Mesodermal cell (in vitro differentiated cells): Measurements from ENCODE around the gene MPHOSPH6.
"Not testable (repeated sequence)": the region's sequence is repeated elsewhere in the genome, so short reads cannot be mapped to it uniquely, and the experiment has no call there.

ENCODE experiments used
- H3K27ac ChIP-seq: 2 replicates; pipeline ENCODE4 v1.7.0; 2013; ENCODE audit warnings: mild to moderate bottlenecking, low read depth, low read length, moderate library complexity; ENCODE audit not compliant: severe bottlenecking
- H3K36me3 ChIP-seq: 2 replicates; pipeline ENCODE4 v1.7.1; 2013; ENCODE audit warnings: mild to moderate bottlenecking, low read length, moderate library complexity; ENCODE audit not compliant: control insufficient read depth, insufficient read depth
- H3K4me1 ChIP-seq: one replicate; pipeline ENCODE4 v1.7.1; 2013; ENCODE audit warnings: mild to moderate bottlenecking, low read length; ENCODE audit not compliant: insufficient read depth, control insufficient read depth, poor library complexity, severe bottlenecking
- H3K4me3 ChIP-seq: 2 replicates; pipeline ENCODE4 v1.7.0; 2013; ENCODE audit warnings: low read length, control low read depth, mild to moderate bottlenecking; ENCODE audit not compliant: insufficient read depth, poor library complexity, severe bottlenecking; ENCODE audit errors: extremely low read depth
- H3K9me3 ChIP-seq: 2 replicates; pipeline ENCODE4 v1.7.1; 2013; ENCODE audit warnings: mild to moderate bottlenecking, low read length, moderate library complexity; ENCODE audit not compliant: control insufficient read depth
- WGBS, 2 experiments: methylation state at CpG; one replicate each; pipeline ENCODE4 v1.1.5; 2013; ENCODE audit warnings: missing lambda C conversion rate in 2 of 2; ENCODE audit not compliant: insufficient coverage in 2 of 2; 5-methylcytosine and 5-hydroxymethylcytosine counted together

Gene MPHOSPH6

DNA sequence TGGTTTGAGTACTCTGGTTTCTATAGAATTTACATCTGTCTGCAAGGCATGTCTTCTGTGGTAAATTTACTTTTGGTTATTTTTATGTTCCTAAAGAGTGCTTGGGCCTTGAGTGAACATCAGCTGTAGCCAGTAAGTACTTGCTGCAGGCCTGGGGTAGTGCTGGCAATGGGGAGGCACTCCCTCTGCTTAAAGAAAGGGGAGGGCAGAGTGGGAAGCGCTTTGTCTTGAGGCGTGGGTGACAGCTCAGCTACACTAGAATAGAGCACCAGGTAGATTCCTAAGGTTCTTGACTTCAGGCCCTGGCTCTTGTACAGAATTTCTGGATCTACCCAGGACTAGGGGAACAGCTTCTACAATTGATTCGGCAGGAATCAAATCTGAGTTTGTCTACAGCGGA lies 50.6 kb downstream of the MPHOSPH6 start:
- Histone ChIP-seq H3K4me3 (no peak overlapping the region), H3K9me3 (no peaks in the 10 kb centered on the region), H3K4me1 (no peaks in the 10 kb centered on the region), H3K36me3 (no peaks in the 10 kb centered on the region), H3K27ac (no peak overlapping the region)
- WGBS, 2 experiments: 86 to 95% methylated on average over 3 of the region's 4 CpGs

DNA sequence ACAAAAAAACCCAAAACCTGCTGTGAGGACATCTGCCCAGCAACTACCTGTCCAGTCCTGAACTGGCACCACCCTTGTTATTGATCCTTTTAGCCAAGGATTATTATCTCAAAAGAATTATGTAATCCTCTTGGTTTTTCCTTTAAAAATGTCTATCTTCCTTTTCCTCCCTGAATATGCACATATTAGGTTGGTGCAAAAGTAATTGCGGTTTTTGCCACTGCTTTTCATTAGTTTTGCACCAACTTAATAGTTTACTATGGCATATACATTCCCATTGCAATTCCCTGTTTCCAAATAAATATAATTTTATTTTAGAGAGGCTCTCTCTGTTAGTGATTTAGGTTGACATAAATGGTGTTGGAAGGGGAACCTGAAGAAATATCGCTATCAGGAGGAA lies 51.3 kb downstream of the MPHOSPH6 start:
- WGBS, 2 experiments: 83 to 86% methylated on average over 1 to 2 of the region's 2 CpGs
- Histone ChIP-seq H3K9me3 (no peaks in the 10 kb centered on the region), H3K36me3 (no peaks in the 10 kb centered on the region), H3K4me1 (no peaks in the 10 kb centered on the region), H3K27ac (no peak overlapping the region), H3K4me3 (no peak overlapping the region)

DNA sequence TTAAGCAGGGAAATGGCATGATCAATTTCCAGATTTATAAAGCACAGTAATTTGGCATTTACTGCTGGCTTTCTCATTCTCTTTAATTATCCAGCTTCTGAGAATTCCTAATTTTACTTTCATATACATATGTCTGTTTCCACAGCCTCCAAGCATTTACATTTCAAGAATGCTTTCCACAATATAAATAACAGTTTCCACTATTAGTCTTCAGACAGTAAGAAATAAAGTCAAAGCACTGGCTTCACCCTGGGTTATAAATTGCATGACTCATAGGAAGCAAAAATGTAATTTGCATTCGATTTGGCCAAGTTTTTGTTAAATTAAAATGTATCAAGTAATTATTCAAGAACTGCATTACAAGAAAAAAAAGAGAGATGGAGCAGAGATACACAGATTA lies 53.5 kb downstream of the MPHOSPH6 start:
- Histone ChIP-seq H3K36me3 (no peaks in the 10 kb centered on the region), H3K27ac (no peak overlapping the region)
- WGBS, 2 experiments: no CpG with 5 or more reads among the region's 1 CpG

DNA sequence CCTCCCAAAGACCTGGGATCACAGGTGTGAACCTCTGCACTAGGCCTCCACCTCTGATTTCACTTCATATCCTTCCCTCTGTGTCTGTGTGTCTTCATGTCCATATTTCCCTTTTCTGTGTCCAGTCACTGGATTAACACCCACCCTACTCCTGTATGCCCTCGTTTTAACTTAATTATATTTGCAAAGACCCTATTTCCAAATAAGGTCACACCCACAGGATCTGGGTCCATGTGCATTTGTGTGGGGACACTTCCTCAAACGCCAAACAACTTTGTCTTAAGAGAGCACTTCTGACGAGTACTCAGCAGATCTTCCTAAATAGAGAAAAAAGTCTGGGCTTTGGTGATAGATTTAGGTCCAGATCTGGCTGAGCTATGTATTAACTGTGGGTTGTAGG lies 56.3 kb downstream of the MPHOSPH6 start:
- Histone ChIP-seq H3K36me3 (no peaks in the 10 kb centered on the region), H3K4me3 (no peak overlapping the region), H3K4me1 (no peaks in the 10 kb centered on the region), H3K27ac (no peak overlapping the region), H3K9me3 (no peaks in the 10 kb centered on the region)
- 44 to 100% methylated on average over 1 to 2 of the region's 3 CpGs for WGBS, 2 experiments

More for the DNA sequence above, 53.5 kb downstream of the MPHOSPH6 start:
- no peaks in the 10 kb centered on the region for H3K4me1 ChIP-seq
- H3K4me3 ChIP-seq: no peak overlapping the region
- H3K9me3 ChIP-seq: no peaks in the 10 kb centered on the region

DNA sequence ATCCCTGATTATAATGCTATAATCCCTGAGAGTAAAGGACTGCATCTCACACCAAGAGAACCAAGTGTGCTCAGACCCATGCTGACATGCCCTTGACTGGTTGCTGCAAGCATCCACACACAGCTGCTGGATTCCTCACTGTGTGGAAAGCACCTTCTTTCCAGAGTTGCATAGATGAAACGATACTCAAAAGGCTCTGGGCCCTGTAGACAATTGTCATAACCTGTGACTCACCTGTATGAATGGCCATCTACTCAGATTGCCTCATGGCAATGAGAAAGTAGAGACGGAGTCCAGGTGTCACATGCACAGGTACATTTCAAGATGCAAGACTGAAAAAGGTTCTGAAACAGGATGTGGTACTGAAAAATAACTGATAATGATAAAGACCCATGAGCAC lies 58.1 kb downstream of the MPHOSPH6 start:
- Histone ChIP-seq H3K4me3 (no peak overlapping the region), H3K4me1 (no peaks in the 10 kb centered on the region), H3K9me3 (no peaks in the 10 kb centered on the region), H3K27ac (no peak overlapping the region), H3K36me3 (no peaks in the 10 kb centered on the region)
- WGBS, 2 experiments: 100% methylated on average over 2 of the region's 2 CpGs

DNA sequence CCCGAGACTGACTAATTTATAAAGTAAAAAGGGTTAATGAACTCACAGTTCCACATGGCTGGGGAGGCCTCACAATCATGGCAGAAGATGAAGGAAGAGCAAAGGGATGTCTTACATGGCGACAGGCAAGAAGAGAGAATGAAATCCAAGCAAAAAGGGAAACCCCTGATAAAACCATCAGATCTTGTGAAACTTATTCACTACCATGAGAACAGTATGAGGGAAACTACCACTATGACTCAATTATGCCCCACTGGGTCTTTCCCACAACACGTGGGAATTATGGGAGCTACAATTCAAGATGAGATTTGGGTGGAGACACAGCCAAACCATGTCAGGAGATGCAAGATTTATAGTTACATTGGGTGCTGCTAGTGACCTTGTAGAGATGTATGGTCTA lies 60.8 kb downstream of the MPHOSPH6 start:
- WGBS, 2 experiments: 91 to 94% methylated on average over 1 to 2 of the region's 3 CpGs
- H3K27ac ChIP-seq, H3K36me3 ChIP-seq, H3K4me3 ChIP-seq, H3K9me3 ChIP-seq, H3K4me1 ChIP-seq: not testable (repeated sequence)

DNA sequence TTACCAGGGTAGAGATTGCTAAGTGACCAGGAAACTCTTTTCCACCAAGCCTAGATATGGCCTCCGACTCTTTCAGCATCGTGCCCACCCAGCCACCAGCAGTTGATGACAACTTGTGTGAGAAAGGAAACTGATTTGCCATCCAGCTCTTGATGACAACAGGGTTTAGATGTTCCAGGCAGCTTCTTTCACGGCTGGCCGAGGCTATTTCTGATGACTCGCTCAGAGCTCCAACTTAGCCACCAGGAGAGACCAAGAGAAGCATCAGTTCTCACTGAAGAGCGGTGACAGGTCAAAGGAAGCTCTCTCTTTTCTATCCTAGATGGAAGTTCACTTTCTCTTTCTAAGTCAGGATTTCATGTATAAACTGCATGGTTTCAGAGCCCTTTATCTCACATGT lies 61.2 kb downstream of the MPHOSPH6 start:
- no peaks in the 10 kb centered on the region for H3K4me1 ChIP-seq
- H3K36me3 ChIP-seq: no peaks in the 10 kb centered on the region
- H3K27ac ChIP-seq: no peak overlapping the region
- 88 to 97% methylated on average over 6 of the region's 6 CpGs for WGBS, 2 experiments
- no peak overlapping the region for H3K4me3 ChIP-seq
- no peaks in the 10 kb centered on the region for H3K9me3 ChIP-seq

DNA sequence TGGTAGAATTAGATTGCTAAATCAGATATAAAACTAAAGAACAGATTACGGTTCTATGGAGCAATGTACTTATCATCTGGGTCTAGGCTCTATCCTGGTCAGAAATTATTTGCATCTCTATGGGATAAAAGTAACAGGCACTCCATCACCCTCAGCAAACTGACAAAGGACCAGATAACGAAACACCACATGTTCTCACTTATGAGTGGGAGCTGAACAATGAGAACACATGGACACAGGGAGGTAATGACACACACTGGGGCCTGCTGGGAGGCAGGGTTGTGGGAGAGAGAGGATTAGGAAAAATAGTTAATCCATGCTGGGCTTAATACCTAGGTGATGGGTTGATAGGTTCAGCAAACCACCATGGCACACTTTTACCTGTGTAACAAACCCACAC lies 61.9 kb downstream of the MPHOSPH6 start:
- Histone ChIP-seq H3K36me3 (no peaks in the 10 kb centered on the region), H3K4me1 (no peaks in the 10 kb centered on the region), H3K4me3 (no peak overlapping the region), H3K9me3 (no peaks in the 10 kb centered on the region), H3K27ac (no peak overlapping the region)
- whole genome bisulfite sequencing, 2 experiments: 75% methylated on average over 1 of the region's 2 CpGs; no CpG with 5 or more reads in 1 of the 2 experiments

DNA sequence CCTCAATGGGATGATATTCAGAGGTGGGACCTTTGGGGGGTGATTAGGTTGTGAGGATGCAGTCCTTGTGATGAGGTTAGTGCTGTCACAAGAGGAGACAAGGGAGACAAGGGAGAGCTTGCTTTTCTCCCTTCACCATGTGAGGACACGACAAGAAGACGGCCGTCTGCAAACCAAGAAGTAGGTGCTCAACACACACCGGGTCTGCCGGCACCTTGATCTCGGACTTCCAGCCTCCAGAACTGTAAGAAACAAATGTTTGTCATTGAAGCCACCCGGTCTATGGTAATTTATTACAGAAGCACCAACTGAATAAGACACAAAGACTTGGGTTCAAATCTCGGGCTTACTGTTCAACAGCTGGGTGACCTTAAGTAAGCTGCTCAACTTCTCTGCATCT lies 64.9 kb downstream of the MPHOSPH6 start:
- Histone ChIP-seq H3K4me3 (no peak overlapping the region), H3K36me3 (no peaks in the 10 kb centered on the region), H3K4me1 (no peaks in the 10 kb centered on the region), H3K27ac (no peak overlapping the region), H3K9me3 (no peaks in the 10 kb centered on the region)
- WGBS, 2 experiments: 86 to 95% methylated on average over 3 to 8 of the region's 8 CpGs
